Measurements from ENCODE around the gene ACOX3. TPM values are rescaled to one million over a fixed set of nuclear protein-coding genes. Genes with fewer than 3 reads are reported as not detected.

Gene ACOX3
- total and polyA plus RNA-seq, 2 donors (not counting 1 experiment from before 2014, with no cell fraction given) = 6.8 to 23.8 TPM

- H3K27ac ChIP-seq (ENCODE audit: insufficient read depth, low read length) = no peak overlapping the region
- no peak for TF ChIP-seq EZH2 (IDR thresholded peaks at IDR 0.05; ENCODE audit: low read length, missing control alignments)
- peak in 1 of 2 donors; percentile 17 for TF ChIP-seq CTCF (conservative IDR thresholded peaks at IDR 0.05 in 1 of 2, IDR thresholded peaks at IDR 0.05 in 1 of 2; ENCODE audit: low read depth in 1 of 2, low read length in 2 of 2)
- H3K4me1 ChIP-seq (ENCODE audit: control insufficient read depth, extremely low read depth, insufficient read depth, low read length) = peaks cover 19% of the 10 kb centered on the region
- no peaks in the 10 kb centered on the region for H3K36me3 ChIP-seq (ENCODE audit: control insufficient read depth, insufficient read depth, low read length)
- H3K9ac ChIP-seq (ENCODE audit: insufficient read depth, low read length) = no peak overlapping the region
- H3K27me3 ChIP-seq (ENCODE audit: control insufficient read depth, insufficient read depth, low read length) = no peaks in the 10 kb centered on the region
- DNase-seq (ENCODE audit: low read depth in 2 of 2) = no peak
- no peaks in the 10 kb centered on the region for H3K79me2 ChIP-seq (ENCODE audit: control insufficient read depth, insufficient read depth, low read length)
- no peak overlapping the region for H2AFZ ChIP-seq (ENCODE audit: low read length)
- H3K4me2 ChIP-seq (ENCODE audit: extremely low read depth, insufficient read depth, low read length) = no peak overlapping the region
- H3K9me3 ChIP-seq (ENCODE audit: control insufficient read depth, insufficient read depth, low read depth, low read length) = no peaks in the 10 kb centered on the region
- H4K20me1 ChIP-seq (ENCODE audit: control insufficient read depth, extremely low read depth, insufficient read depth, low read length) = no peaks in the 10 kb centered on the region
- H3K4me3 ChIP-seq (replicated peaks in 1 of 4; ENCODE audit: control extremely low read depth in 1 of 4, insufficient read depth in 1 of 4, low read depth in 3 of 4, low read length in 4 of 4) = no peak overlapping the region
Measured at GRCh38 chr4:8320386-8320750, 120.2 kb downstream of the ACOX3 start.

GRCh38 chr4:8319731-8320385 is 120.7 kb downstream of the ACOX3 start:
- peaks cover 22% of the 10 kb centered on the region for H3K4me1 ChIP-seq (ENCODE audit: control insufficient read depth, extremely low read depth, insufficient read depth, low read length)
- H3K36me3 ChIP-seq (ENCODE audit: control insufficient read depth, insufficient read depth, low read length) = no peaks in the 10 kb centered on the region
- TF ChIP-seq CTCF (conservative IDR thresholded peaks at IDR 0.05 in 1 of 2, IDR thresholded peaks at IDR 0.05 in 1 of 2; ENCODE audit: low read depth in 1 of 2, low read length in 2 of 2) (no peak), EZH2 (IDR thresholded peaks at IDR 0.05; ENCODE audit: low read length, missing control alignments) (no peak)
- H3K27me3 ChIP-seq (ENCODE audit: control insufficient read depth, insufficient read depth, low read length) = no peaks in the 10 kb centered on the region
- H3K4me2 ChIP-seq (ENCODE audit: extremely low read depth, insufficient read depth, low read length) = no peak overlapping the region
- no peaks in the 10 kb centered on the region for H3K9me3 ChIP-seq (ENCODE audit: control insufficient read depth, insufficient read depth, low read depth, low read length)
- H4K20me1 ChIP-seq (ENCODE audit: control insufficient read depth, extremely low read depth, insufficient read depth, low read length) = no peaks in the 10 kb centered on the region
- no peak overlapping the region for H3K4me3 ChIP-seq (replicated peaks in 1 of 4; ENCODE audit: control extremely low read depth in 1 of 4, insufficient read depth in 1 of 4, low read depth in 3 of 4, low read length in 4 of 4)
- no peak overlapping the region for H3K9ac ChIP-seq (ENCODE audit: insufficient read depth, low read length)
- H3K79me2 ChIP-seq (ENCODE audit: control insufficient read depth, insufficient read depth, low read length) = no peaks in the 10 kb centered on the region
- peak; percentile 20 to 56 for DNase-seq (ENCODE audit: low read depth in 2 of 2)
- H2AFZ ChIP-seq (ENCODE audit: low read length) = no peak overlapping the region
- no peak overlapping the region for H3K27ac ChIP-seq (ENCODE audit: insufficient read depth, low read length)

- H2AFZ ChIP-seq (ENCODE audit: low read length) = no peak overlapping the region
- no peak overlapping the region for H3K9ac ChIP-seq (ENCODE audit: insufficient read depth, low read length)
- no peaks in the 10 kb centered on the region for H3K9me3 ChIP-seq (ENCODE audit: control insufficient read depth, insufficient read depth, low read depth, low read length)
- no peaks in the 10 kb centered on the region for H3K79me2 ChIP-seq (ENCODE audit: control insufficient read depth, insufficient read depth, low read length)
- no peak overlapping the region for H3K4me2 ChIP-seq (ENCODE audit: extremely low read depth, insufficient read depth, low read length)
- TF ChIP-seq EZH2 (IDR thresholded peaks at IDR 0.05; ENCODE audit: low read length, missing control alignments) = no peak
- no peak for TF ChIP-seq CTCF (conservative IDR thresholded peaks at IDR 0.05 in 1 of 2, IDR thresholded peaks at IDR 0.05 in 1 of 2; ENCODE audit: low read depth in 1 of 2, low read length in 2 of 2)
- H3K4me3 ChIP-seq (replicated peaks in 1 of 4; ENCODE audit: control extremely low read depth in 1 of 4, insufficient read depth in 1 of 4, low read depth in 3 of 4, low read length in 4 of 4) = no peak overlapping the region
- no peak for DNase-seq (ENCODE audit: low read depth in 2 of 2)
- no peaks in the 10 kb centered on the region for H3K36me3 ChIP-seq (ENCODE audit: control insufficient read depth, insufficient read depth, low read length)
- no peak overlapping the region for H3K27ac ChIP-seq (ENCODE audit: insufficient read depth, low read length)
- no peaks in the 10 kb centered on the region for H3K27me3 ChIP-seq (ENCODE audit: control insufficient read depth, insufficient read depth, low read length)
- H4K20me1 ChIP-seq (ENCODE audit: control insufficient read depth, extremely low read depth, insufficient read depth, low read length) = no peaks in the 10 kb centered on the region
- H3K4me1 ChIP-seq (ENCODE audit: control insufficient read depth, extremely low read depth, insufficient read depth, low read length) = peaks cover 22% of the 10 kb centered on the region
Measured at GRCh38 chr4:8319061-8319460, 121.5 kb downstream of the ACOX3 start.

Measured in fibroblast of lung (primary cell).